Heart left ventricle (tissue), 13 donors: ENCODE results near the gene XYLT1.

Source experiments
- CTCF ChIP-seq, 12 donors: fragments of 200-600 bp; sonication (generic) in 4 of 12; IDR thresholded peaks; one replicate each; pipeline versions ENCODE4 v1.5.0 to v1.8.0; 2018 to 2022; ENCODE audit warnings: antibody characterized with exemption in 12 of 12, mild to moderate bottlenecking in 5 of 12
- POLR2A ChIP-seq, 2 donors: fragments of 450-650 bp; IDR thresholded peaks; one replicate each; pipeline ENCODE4 v1.6.1; 2017; ENCODE audit warnings: antibody characterized with exemption in 2 of 2, mild to moderate bottlenecking in 2 of 2, moderate library complexity in 2 of 2
- donor health status: ischemic (EF 13 %, LVEDD 7.1; RV severe dilation, severe dysfunction).
- donor health status: DM: no; HTN: yes; CAD: no.
- donor health status: DM: no; HTN: no; CAD: no.
- donor health status: ischemic (EF 25% LVEDD 6.9; RV normal size, moderate dysfunction).
- donor health status: ischemic (EF 25% LVEDD 5.7; RV mildly dilated, moderate dysfunction).
- donor health status: ischemic (EF 35%, LVEDD 5.7; RV mildly dilated, moderate dysfunction).
- donor health status: nonischemic (EF 11% LVEDD 7.7; RV severe dilation, severe dysfunction).
- donor health status: DM: yes; HTN: yes; CAD: no.
- donor health status: PGD.
- donor health status: ischemic (EF 29% LVEDD 5.4; RV normal size, mild dysfunction).
- donor health status: nonischemic (EF 23%, LVEDD 6.1; RV moderate dilation, normal function).

- no peak for TF ChIP-seq POLR2A (IDR thresholded peaks at IDR 0.05)
- no peak for TF ChIP-seq CTCF (IDR thresholded peaks at IDR 0.05)
These were observed 112.4 kb downstream of the XYLT1 start for GRCh38 chr16:17358355-17358754.
